CD4-positive, alpha-beta T cell (primary cell): ENCODE measurements around the gene ABCB9. TPM values are rescaled to one million over a fixed set of nuclear protein-coding genes. Genes with fewer than 3 reads are reported as not detected.

Experiments
- ATAC-seq: fragments of 200-7000 bp; cut with Tn5 transposase; one replicate; pipeline ENCODE4 v1.10.0; 2022; ENCODE audit warnings: mild to moderate bottlenecking; ENCODE audit not compliant: poor library complexity
- CTCF ChIA-PET: fragments of 350-600 bp; sonication (Branson Sonifier 250); formaldehyde crosslinking; loops from one replicate; lab custom pipeline; 2021; ENCODE audit warnings: antibody characterized with exemption, inconsistent platforms; lab: Charles Lee
- POLR2A ChIA-PET: fragments of 350-600 bp; sonication (Branson Sonifier 250); formaldehyde crosslinking; loops from one replicate; lab custom pipeline; 2021; ENCODE audit warnings: antibody characterized with exemption, inconsistent platforms; lab: Charles Lee
- DNase-seq, 14 experiments: peaks; one replicate each; pipeline ENCODE4 v3.0.0-alpha.2; 2013 to 2020; ENCODE audit warnings: mixed read lengths in 2 of 14
- H3K27ac ChIP-seq, 2 donors: one replicate each; pipeline versions ENCODE4 v1.5.1 to v1.7.0; 2013; ENCODE audit warnings: low read length in 2 of 2, low read depth in 1 of 2, mild to moderate bottlenecking in 1 of 2
- H3K27me3 ChIP-seq, 2 experiments: 1 replicate in 1 of 2; 2 replicates in 1 of 2; pipeline versions ENCODE4 v1.6.1 to v1.7.0; 2013; ENCODE audit warnings: low read length in 2 of 2, control low read depth in 1 of 2, mild to moderate bottlenecking in 1 of 2, moderate library complexity in 1 of 2; ENCODE audit not compliant: insufficient read depth in 2 of 2, control insufficient read depth in 1 of 2
- H3K36me3 ChIP-seq: one replicate; pipeline ENCODE4 v1.6.1; 2013; ENCODE audit warnings: low read length, control low read depth; ENCODE audit not compliant: insufficient read depth
- H3K4me1 ChIP-seq: one replicate; pipeline ENCODE4 v1.6.1; 2013; ENCODE audit warnings: low read length, control low read depth; ENCODE audit not compliant: insufficient read depth
- H3K4me3 ChIP-seq: one replicate; pipeline ENCODE4 v1.5.1; 2013; ENCODE audit warnings: mild to moderate bottlenecking, low read length, moderate library complexity
- H3K9me3 ChIP-seq, 2 experiments: 1 replicate in 1 of 2; 2 replicates in 1 of 2; pipeline versions ENCODE4 v1.6.1 to v1.7.0; 2013; ENCODE audit warnings: low read length in 2 of 2, mild to moderate bottlenecking in 2 of 2, control low read depth in 1 of 2, moderate library complexity in 1 of 2; ENCODE audit not compliant: control insufficient read depth in 1 of 2, insufficient read depth in 1 of 2
- H3K27ac Mint-ChIP-seq: one replicate; pipeline ENCODE4 v1.8.0; 2020; ENCODE audit warnings: mixed read lengths
- H3K27me3 Mint-ChIP-seq: one replicate; pipeline ENCODE4 v1.8.0; 2021; ENCODE audit warnings: mixed read lengths
- H3K36me3 Mint-ChIP-seq: one replicate; pipeline ENCODE4 v1.8.0; 2021; ENCODE audit warnings: low read depth, mixed read lengths
- H3K4me1 Mint-ChIP-seq: one replicate; pipeline ENCODE4 v1.8.0; 2021; ENCODE audit warnings: low read depth, mixed read lengths
- H3K4me3 Mint-ChIP-seq: one replicate; pipeline ENCODE4 v1.8.0; 2020; ENCODE audit warnings: mild to moderate bottlenecking, mixed read lengths
- H3K9me3 Mint-ChIP-seq: one replicate; pipeline ENCODE4 v1.8.0; 2020; ENCODE audit warnings: mixed read lengths
- intact Hi-C, 2 experiments: fragments of 100-400 bp; cut with DNase I in 1 of 2; cut with micrococcal nuclease in 1 of 2; formaldehyde crosslinking; loops; one replicate each; pipeline versions ENCODE4 v1.15.1 to v1.9.0; 2023 to 2025; cut with DNase I, micrococcal nuclease
- total RNA-seq, 174 experiments: library from RNA in 2 of 174; stranded (reverse) in 2 of 174; gene quantifications; one replicate each; pipeline ENCODE4 v1.2.3 and lab custom pipeline; 2021 to 2026
- TF ChIP-seq, protein P1 (sequence below): fragments of 200-600 bp; IDR thresholded peaks from one replicate; pipeline ENCODE4 v1.8.0; 2022; ENCODE audit warnings: antibody characterized with exemption, mild to moderate bottlenecking

Gene ABCB9
- total RNA-seq, 2 experiments from 2014 or later: 5.4 to 6.2 TPM

DNA sequence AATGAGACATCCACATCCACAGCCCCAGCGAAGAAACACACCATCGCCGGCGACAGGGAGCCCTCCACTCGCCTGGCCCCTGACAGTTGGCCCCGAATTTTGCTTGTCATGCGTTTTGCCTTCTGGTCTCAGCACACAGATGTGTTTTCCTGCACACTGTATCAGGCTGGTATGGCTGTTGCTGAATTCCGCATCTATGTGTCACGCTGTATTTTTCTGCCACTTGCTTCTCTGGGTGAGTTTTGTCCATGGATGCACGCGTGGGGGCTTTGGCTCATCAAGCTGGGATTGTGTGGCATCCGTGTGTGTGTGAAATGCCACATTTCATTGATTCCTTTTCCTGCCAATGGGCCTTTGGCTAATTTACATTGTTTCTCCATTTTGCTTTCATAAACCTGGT lies 40.7 kb upstream of the ABCB9 start:
- Mint-ChIP-seq H3K4me1 (no peaks in the 10 kb centered on the region), H3K9me3 (no peaks in the 10 kb centered on the region), H3K4me3 (no peak overlapping the region), H3K36me3 (peaks cover 73% of the 10 kb centered on the region), H3K27ac (no peak overlapping the region), H3K27me3 (no peaks in the 10 kb centered on the region)
- no peaks in the 10 kb centered on the region for H3K27me3 ChIP-seq
- ChIA-PET POLR2A (no interaction called here), CTCF (no interaction called here)
- H3K4me3 ChIP-seq: no peak overlapping the region
- H3K9me3 ChIP-seq: no peaks in the 10 kb centered on the region
- TF ChIP-seq, protein P1, sequence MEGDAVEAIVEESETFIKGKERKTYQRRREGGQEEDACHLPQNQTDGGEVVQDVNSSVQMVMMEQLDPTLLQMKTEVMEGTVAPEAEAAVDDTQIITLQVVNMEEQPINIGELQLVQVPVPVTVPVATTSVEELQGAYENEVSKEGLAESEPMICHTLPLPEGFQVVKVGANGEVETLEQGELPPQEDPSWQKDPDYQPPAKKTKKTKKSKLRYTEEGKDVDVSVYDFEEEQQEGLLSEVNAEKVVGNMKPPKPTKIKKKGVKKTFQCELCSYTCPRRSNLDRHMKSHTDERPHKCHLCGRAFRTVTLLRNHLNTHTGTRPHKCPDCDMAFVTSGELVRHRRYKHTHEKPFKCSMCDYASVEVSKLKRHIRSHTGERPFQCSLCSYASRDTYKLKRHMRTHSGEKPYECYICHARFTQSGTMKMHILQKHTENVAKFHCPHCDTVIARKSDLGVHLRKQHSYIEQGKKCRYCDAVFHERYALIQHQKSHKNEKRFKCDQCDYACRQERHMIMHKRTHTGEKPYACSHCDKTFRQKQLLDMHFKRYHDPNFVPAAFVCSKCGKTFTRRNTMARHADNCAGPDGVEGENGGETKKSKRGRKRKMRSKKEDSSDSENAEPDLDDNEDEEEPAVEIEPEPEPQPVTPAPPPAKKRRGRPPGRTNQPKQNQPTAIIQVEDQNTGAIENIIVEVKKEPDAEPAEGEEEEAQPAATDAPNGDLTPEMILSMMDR: no peak
- H3K27ac ChIP-seq: no peak overlapping the region
- no peaks in the 10 kb centered on the region for H3K4me1 ChIP-seq
- intact Hi-C loops: no loop called here
- DNase-seq (no peak), ATAC-seq (no peak)
- H3K36me3 ChIP-seq: peaks cover 38% of the 10 kb centered on the region

DNA sequence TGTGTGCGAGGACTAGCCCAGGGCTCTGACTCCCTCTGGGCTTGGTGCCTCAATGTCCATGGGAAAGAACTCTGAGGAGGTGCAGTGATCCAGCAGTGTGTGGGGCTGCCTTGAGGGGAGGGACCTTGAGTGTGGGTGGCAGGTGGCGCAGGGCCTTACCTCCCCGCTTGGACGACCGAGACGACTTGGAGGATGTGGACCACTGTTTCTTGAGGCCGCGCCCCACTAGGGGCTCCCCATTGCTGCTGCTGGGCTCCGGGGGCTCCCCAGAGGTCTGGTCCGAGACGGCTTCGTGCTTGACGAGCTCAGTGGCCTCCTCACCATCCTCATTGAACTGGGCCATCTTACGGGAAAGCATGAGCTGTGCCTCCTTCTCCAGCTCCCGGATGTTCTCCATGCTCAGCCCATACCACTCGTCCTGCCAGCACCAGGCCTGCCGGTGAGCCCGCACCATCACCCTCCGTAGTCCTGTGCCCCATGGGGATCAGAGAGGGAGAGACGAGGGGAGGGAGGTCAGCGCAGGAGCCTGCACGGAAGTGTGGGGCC lies 38.9 kb upstream of the ABCB9 start:
- no peak for ATAC-seq
- Mint-ChIP-seq H3K36me3 (peaks cover 69% of the 10 kb centered on the region), H3K27ac (no peak overlapping the region), H3K9me3 (no peaks in the 10 kb centered on the region), H3K27me3 (no peaks in the 10 kb centered on the region), H3K4me1 (no peaks in the 10 kb centered on the region), H3K4me3 (no peak overlapping the region)
- POLR2A ChIA-PET: no interaction called here
- Histone ChIP-seq H3K4me3 (no peak overlapping the region), H3K27me3 (no peaks in the 10 kb centered on the region), H3K4me1 (no peaks in the 10 kb centered on the region), H3K27ac (no peak overlapping the region), H3K36me3 (peaks cover 39% of the 10 kb centered on the region), H3K9me3 (no peaks in the 10 kb centered on the region)
- no peak for DNase-seq
- CTCF ChIA-PET: no interaction called here
- intact Hi-C loops: no loop called here
- TF ChIP-seq, protein P1: no peak

DNA sequence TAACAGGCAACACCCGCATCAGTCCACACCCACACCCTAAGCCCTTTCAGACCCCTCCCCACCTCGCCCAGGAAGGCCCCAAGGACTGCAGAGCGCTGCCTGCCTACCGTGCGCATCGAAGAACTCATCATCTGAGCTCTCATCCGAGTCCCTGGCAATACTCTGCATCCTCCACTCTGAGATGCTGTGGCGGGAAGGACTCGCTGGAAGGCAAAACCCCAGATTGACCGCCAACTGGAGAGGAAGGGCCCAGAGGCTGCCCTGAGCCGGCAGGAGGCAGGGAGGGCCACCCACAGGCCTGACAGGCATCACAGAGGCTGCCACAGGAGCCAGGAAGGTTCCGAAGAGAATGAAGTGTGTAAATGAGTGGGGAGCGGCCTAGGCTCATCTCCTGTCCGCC lies 38.0 kb upstream of the ABCB9 start:
- TF ChIP-seq, protein P1: no peak
- H3K9me3 Mint-ChIP-seq: no peaks in the 10 kb centered on the region
- peaks cover 63% of the 10 kb centered on the region for H3K36me3 Mint-ChIP-seq
- no peaks in the 10 kb centered on the region for H3K4me1 Mint-ChIP-seq
- no peak overlapping the region for H3K27ac Mint-ChIP-seq
- no peak for DNase-seq
- no peaks in the 10 kb centered on the region for H3K27me3 Mint-ChIP-seq
- Histone ChIP-seq H3K36me3 (peaks cover 37% of the 10 kb centered on the region), H3K4me3 (no peak overlapping the region), H3K9me3 (no peaks in the 10 kb centered on the region), H3K4me1 (no peaks in the 10 kb centered on the region), H3K27ac (no peak overlapping the region), H3K27me3 (no peaks in the 10 kb centered on the region)
- intact Hi-C loops: no loop called here
- CTCF ChIA-PET: no interaction called here
- no peak for ATAC-seq
- no peak overlapping the region for H3K4me3 Mint-ChIP-seq
- POLR2A ChIA-PET: no interaction called here
